CD4-positive, alpha-beta T cell (primary cell): ENCODE results near the gene ADISSP. TPM values are rescaled to one million over a fixed set of nuclear protein-coding genes. Genes with fewer than 3 reads are reported as not detected.
A peak's percentile ranks its signal among the peaks of the same experiment; 100 is the strongest.

ENCODE experiments used
- ATAC-seq: fragments of 200-7000 bp; cut with Tn5 transposase; one replicate; pipeline ENCODE4 v1.10.0; 2022; ENCODE audit warnings: mild to moderate bottlenecking; ENCODE audit not compliant: poor library complexity
- CTCF ChIA-PET: fragments of 350-600 bp; sonication (Branson Sonifier 250); formaldehyde crosslinking; loops from one replicate; lab custom pipeline; 2021; ENCODE audit warnings: antibody characterized with exemption, inconsistent platforms; lab: Charles Lee
- POLR2A ChIA-PET: fragments of 350-600 bp; sonication (Branson Sonifier 250); formaldehyde crosslinking; loops from one replicate; lab custom pipeline; 2021; ENCODE audit warnings: antibody characterized with exemption, inconsistent platforms; lab: Charles Lee
- DNase-seq, 14 experiments: peaks; one replicate each; pipeline ENCODE4 v3.0.0-alpha.2; 2013 to 2020; ENCODE audit warnings: mixed read lengths in 2 of 14
- H3K27ac ChIP-seq, 2 donors: one replicate each; pipeline versions ENCODE4 v1.5.1 to v1.7.0; 2013; ENCODE audit warnings: low read length in 2 of 2, low read depth in 1 of 2, mild to moderate bottlenecking in 1 of 2
- H3K27me3 ChIP-seq, 2 experiments: 1 replicate in 1 of 2; 2 replicates in 1 of 2; pipeline versions ENCODE4 v1.6.1 to v1.7.0; 2013; ENCODE audit warnings: low read length in 2 of 2, control low read depth in 1 of 2, mild to moderate bottlenecking in 1 of 2, moderate library complexity in 1 of 2; ENCODE audit not compliant: insufficient read depth in 2 of 2, control insufficient read depth in 1 of 2
- H3K36me3 ChIP-seq: one replicate; pipeline ENCODE4 v1.6.1; 2013; ENCODE audit warnings: low read length, control low read depth; ENCODE audit not compliant: insufficient read depth
- H3K4me1 ChIP-seq: one replicate; pipeline ENCODE4 v1.6.1; 2013; ENCODE audit warnings: low read length, control low read depth; ENCODE audit not compliant: insufficient read depth
- H3K4me3 ChIP-seq: one replicate; pipeline ENCODE4 v1.5.1; 2013; ENCODE audit warnings: mild to moderate bottlenecking, low read length, moderate library complexity
- H3K9me3 ChIP-seq, 2 experiments: 1 replicate in 1 of 2; 2 replicates in 1 of 2; pipeline versions ENCODE4 v1.6.1 to v1.7.0; 2013; ENCODE audit warnings: low read length in 2 of 2, mild to moderate bottlenecking in 2 of 2, control low read depth in 1 of 2, moderate library complexity in 1 of 2; ENCODE audit not compliant: control insufficient read depth in 1 of 2, insufficient read depth in 1 of 2
- H3K27ac Mint-ChIP-seq: one replicate; pipeline ENCODE4 v1.8.0; 2020; ENCODE audit warnings: mixed read lengths
- H3K27me3 Mint-ChIP-seq: one replicate; pipeline ENCODE4 v1.8.0; 2021; ENCODE audit warnings: mixed read lengths
- H3K36me3 Mint-ChIP-seq: one replicate; pipeline ENCODE4 v1.8.0; 2021; ENCODE audit warnings: low read depth, mixed read lengths
- H3K4me1 Mint-ChIP-seq: one replicate; pipeline ENCODE4 v1.8.0; 2021; ENCODE audit warnings: low read depth, mixed read lengths
- H3K4me3 Mint-ChIP-seq: one replicate; pipeline ENCODE4 v1.8.0; 2020; ENCODE audit warnings: mild to moderate bottlenecking, mixed read lengths
- H3K9me3 Mint-ChIP-seq: one replicate; pipeline ENCODE4 v1.8.0; 2020; ENCODE audit warnings: mixed read lengths
- intact Hi-C, 2 experiments: fragments of 100-400 bp; cut with DNase I in 1 of 2; cut with micrococcal nuclease in 1 of 2; formaldehyde crosslinking; loops; one replicate each; pipeline versions ENCODE4 v1.15.1 to v1.9.0; 2023 to 2025; cut with DNase I, micrococcal nuclease
- total RNA-seq, 174 experiments: library from RNA in 2 of 174; stranded (reverse) in 2 of 174; gene quantifications; one replicate each; pipeline ENCODE4 v1.2.3 and lab custom pipeline; 2021 to 2026
- TF ChIP-seq, protein P1 (sequence below): fragments of 200-600 bp; IDR thresholded peaks from one replicate; pipeline ENCODE4 v1.8.0; 2022; ENCODE audit warnings: antibody characterized with exemption, mild to moderate bottlenecking

ADISSP gene
- total RNA-seq, 2 experiments from 2014 or later, result 11.2 to 11.6 TPM

DNA sequence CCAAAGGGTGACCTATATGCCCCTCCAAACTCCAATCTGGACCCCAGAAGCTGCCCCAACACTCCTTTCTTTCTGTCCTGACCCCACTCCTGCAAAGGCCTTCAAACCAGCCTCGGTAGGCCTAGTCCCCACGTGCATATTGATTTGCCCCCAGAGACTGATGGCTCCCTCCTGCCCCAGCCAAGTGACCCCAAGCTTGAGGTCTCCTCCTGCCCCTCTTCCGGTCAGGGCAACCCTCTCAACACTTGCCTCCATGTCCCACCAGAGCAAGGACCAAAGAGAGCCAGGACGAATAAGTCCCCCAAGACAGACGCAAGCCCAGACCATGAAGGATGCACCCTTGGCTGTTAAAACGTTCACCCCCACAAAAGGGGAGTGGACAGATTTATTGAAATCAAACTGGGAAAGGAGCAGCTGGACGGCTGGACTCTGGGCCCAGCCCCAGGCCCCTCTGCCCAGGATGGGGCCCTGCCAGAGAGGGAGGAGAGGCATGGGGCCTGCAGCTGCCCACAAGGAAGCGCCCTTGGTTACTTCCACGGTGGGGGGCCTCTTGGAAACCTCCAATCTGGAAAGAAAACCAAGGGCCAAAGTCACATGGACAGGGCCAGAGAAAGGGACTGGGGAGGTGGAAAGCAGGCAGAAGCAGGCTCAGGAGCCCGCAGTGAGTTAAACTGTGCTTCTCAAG is 16.1 kb upstream of the ADISSP start:
- Mint-ChIP-seq H3K4me3 (peak overlapping the region; percentile 27), H3K27ac (peak overlapping the region; percentile 43), H3K9me3 (no peaks in the 10 kb centered on the region), H3K27me3 (peaks cover 8% of the 10 kb centered on the region), H3K36me3 (no peaks in the 10 kb centered on the region), H3K4me1 (peaks cover 54% of the 10 kb centered on the region)
- Histone ChIP-seq H3K27ac (no peak overlapping the region), H3K27me3 (peaks cover 3 to 8% of the 10 kb centered on the region in 2 experiments), H3K36me3 (no peaks in the 10 kb centered on the region), H3K4me3 (no peak overlapping the region), H3K9me3 (peaks cover 0 to 3% of the 10 kb centered on the region in 2 experiments), H3K4me1 (peaks cover 41% of the 10 kb centered on the region)
- intact Hi-C loops, result loop anchor here in 1 of 2 experiments (2.0 kb wide), 1 partner anchor 15 kb away; no protein-coding TSS in a partner anchor
- POLR2A ChIA-PET, result interaction anchor here (1.2 to 8.5 kb wide), 2 partner anchors 15 to 30 kb away, joined by 3 to 89 read pairs; no protein-coding TSS in a partner anchor
- TF ChIP-seq, protein P1, sequence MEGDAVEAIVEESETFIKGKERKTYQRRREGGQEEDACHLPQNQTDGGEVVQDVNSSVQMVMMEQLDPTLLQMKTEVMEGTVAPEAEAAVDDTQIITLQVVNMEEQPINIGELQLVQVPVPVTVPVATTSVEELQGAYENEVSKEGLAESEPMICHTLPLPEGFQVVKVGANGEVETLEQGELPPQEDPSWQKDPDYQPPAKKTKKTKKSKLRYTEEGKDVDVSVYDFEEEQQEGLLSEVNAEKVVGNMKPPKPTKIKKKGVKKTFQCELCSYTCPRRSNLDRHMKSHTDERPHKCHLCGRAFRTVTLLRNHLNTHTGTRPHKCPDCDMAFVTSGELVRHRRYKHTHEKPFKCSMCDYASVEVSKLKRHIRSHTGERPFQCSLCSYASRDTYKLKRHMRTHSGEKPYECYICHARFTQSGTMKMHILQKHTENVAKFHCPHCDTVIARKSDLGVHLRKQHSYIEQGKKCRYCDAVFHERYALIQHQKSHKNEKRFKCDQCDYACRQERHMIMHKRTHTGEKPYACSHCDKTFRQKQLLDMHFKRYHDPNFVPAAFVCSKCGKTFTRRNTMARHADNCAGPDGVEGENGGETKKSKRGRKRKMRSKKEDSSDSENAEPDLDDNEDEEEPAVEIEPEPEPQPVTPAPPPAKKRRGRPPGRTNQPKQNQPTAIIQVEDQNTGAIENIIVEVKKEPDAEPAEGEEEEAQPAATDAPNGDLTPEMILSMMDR, result no peak
- ATAC-seq (no peak), DNase-seq (no peak)
- CTCF ChIA-PET, result interaction anchor here (1.4 to 1.6 kb wide), 2 partner anchors 12 to 31 kb away, joined by 3 read pairs; partner anchors contain the start of gene CDC25B

DNA sequence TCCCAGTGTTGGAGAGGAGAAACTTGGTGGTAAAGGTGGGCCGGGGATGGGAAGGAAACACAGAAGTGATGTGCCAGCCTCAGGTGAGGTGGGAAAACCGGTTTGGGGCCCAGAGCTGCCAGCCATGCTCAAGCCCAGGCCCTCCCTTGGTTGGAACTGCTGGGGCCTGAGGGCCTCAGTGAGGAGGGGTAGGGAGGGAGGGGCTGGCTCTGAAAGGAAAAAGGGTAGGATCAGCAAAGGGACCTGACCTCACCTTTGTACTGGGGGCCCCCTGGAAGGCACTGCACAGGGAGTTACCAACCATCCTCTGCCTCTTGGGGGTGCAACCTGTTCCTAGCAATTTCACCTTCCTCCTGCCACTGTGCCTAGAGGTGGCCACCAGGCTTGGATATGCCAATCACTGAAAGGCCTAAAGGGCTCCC is 15.5 kb upstream of the ADISSP start:
- Histone ChIP-seq H3K36me3 (no peaks in the 10 kb centered on the region), H3K4me3 (no peak overlapping the region), H3K9me3 (peaks cover 0 to 3% of the 10 kb centered on the region in 2 experiments), H3K27ac (peak overlapping the region in 1 of 2 donors; percentile 9), H3K4me1 (peaks cover 47% of the 10 kb centered on the region), H3K27me3 (peaks cover 7 to 8% of the 10 kb centered on the region in 2 experiments)
- H3K27ac Mint-ChIP-seq, result peak overlapping the region; percentile 43
- TF ChIP-seq, protein P1, result no peak
- intact Hi-C loops, result loop anchor here in 1 of 2 experiments (2.0 kb wide), 1 partner anchor 14 kb away; no protein-coding TSS in a partner anchor
- ChIA-PET CTCF (interaction anchor here (1.6 kb wide), 1 partner anchor 13 kb away, joined by 3 read pairs; the partner anchor contains the start of gene CDC25B), POLR2A (interaction anchor here (2.1 to 2.4 kb wide), 2 partner anchors 16 to 37 kb away, joined by 8 to 16 read pairs; partner anchors contain the start of gene AP5S1)
- peaks cover 49% of the 10 kb centered on the region for H3K4me1 Mint-ChIP-seq
- H3K4me3 Mint-ChIP-seq, result peak overlapping the region; percentile 27
- DNase-seq (peak in 1 of 14 experiments; percentile 42), ATAC-seq (no peak)
- no peaks in the 10 kb centered on the region for H3K9me3 Mint-ChIP-seq
- H3K36me3 Mint-ChIP-seq, result no peaks in the 10 kb centered on the region
- H3K27me3 Mint-ChIP-seq, result peaks cover 8% of the 10 kb centered on the region

DNA sequence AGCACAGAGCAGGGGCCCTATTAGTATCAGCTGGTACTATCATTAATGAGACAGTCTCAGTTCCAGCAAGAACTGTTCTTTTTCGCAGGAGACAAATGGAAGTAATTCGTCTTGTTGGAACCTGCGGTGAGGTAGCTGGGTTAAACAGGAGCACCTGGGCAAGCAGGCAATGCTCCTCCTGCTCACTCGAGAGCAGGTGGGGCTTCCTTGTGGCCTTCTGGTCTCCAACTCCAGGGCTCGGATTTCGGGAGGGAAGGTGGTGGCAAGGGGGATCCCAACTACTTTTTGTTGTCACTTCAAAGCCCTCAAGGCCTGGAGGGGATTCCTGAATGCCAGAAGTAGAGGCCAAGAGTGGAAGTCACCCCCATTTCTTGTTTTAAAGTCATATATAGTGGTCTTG is 15.0 kb upstream of the ADISSP start:
- Mint-ChIP-seq H3K9me3 (no peaks in the 10 kb centered on the region), H3K27me3 (peaks cover 8% of the 10 kb centered on the region), H3K36me3 (no peaks in the 10 kb centered on the region), H3K4me3 (peak overlapping the region; percentile 9), H3K4me1 (peaks cover 46% of the 10 kb centered on the region), H3K27ac (peak overlapping the region; percentile 43)
- Histone ChIP-seq H3K27ac (peak overlapping the region in 1 of 2 donors; percentile 9), H3K4me3 (no peak overlapping the region), H3K36me3 (no peaks in the 10 kb centered on the region), H3K9me3 (peaks cover 0 to 3% of the 10 kb centered on the region in 2 experiments), H3K4me1 (peaks cover 47% of the 10 kb centered on the region), H3K27me3 (peaks cover 9 to 12% of the 10 kb centered on the region in 2 experiments)
- ChIA-PET CTCF (interaction anchor here (1.6 kb wide), 1 partner anchor 13 kb away, joined by 3 read pairs; the partner anchor contains the start of gene CDC25B), POLR2A (interaction anchor here (2.1 to 2.4 kb wide), 2 partner anchors 16 to 38 kb away, joined by 8 to 16 read pairs; partner anchors contain the start of gene AP5S1)
- TF ChIP-seq, protein P1, result no peak
- intact Hi-C loops, result loop anchor here in 1 of 2 experiments (2.0 kb wide), 1 partner anchor 14 kb away; no protein-coding TSS in a partner anchor
- ATAC-seq, result no peak
- DNase-seq, result no peak
